Tibial nerve (tissue), 4 donors: ENCODE data around the gene SOX8. TPM values are rescaled to one million over a fixed set of nuclear protein-coding genes. Genes with fewer than 3 reads are reported as not detected.

ENCODE experiments used
- DNase-seq, 2 donors: peaks; one replicate each; pipeline ENCODE4 v3.0.0-alpha.2; 2019; ENCODE audit warnings: low spot score in 2 of 2
- H3K27ac ChIP-seq, 4 donors: fragments of 200-600 bp; sonication (generic) in 3 of 4; one replicate each; pipeline ENCODE4 v1.5.1; 2017 to 2019; ENCODE audit warnings: mild to moderate bottlenecking in 1 of 4
- H3K27me3 ChIP-seq, 2 donors: fragments of 200-600 bp; sonication (generic) in 1 of 2; one replicate each; pipeline versions ENCODE4 v1.5.1 to v1.6.0; 2017 to 2019
- H3K36me3 ChIP-seq, 3 donors: fragments of 200-600 bp; sonication (generic); one replicate each; pipeline ENCODE4 v1.5.1; 2018 to 2019
- H3K4me1 ChIP-seq, 4 donors: fragments of 200-600 bp; sonication (generic) in 3 of 4; one replicate each; pipeline ENCODE4 v1.5.1; 2017 to 2019
- H3K4me3 ChIP-seq, 4 donors: fragments of 200-600 bp; sonication (generic) in 3 of 4; one replicate each; pipeline ENCODE4 v1.5.1; 2017 to 2019; ENCODE audit warnings: mild to moderate bottlenecking in 1 of 4, moderate library complexity in 1 of 4
- H3K9me3 ChIP-seq, 4 donors: fragments of 200-600 bp; sonication (generic) in 3 of 4; one replicate each; pipeline ENCODE4 v1.5.1; 2017 to 2019
- EP300 ChIP-seq, 2 donors: sonication (generic); formaldehyde crosslinking; IDR thresholded peaks; one replicate each; pipeline ENCODE4 v1.6.1; 2017; ENCODE audit warnings: antibody characterized with exemption in 2 of 2, mild to moderate bottlenecking in 1 of 2
- POLR2A ChIP-seq, 2 donors: fragments of 450-650 bp; IDR thresholded peaks; one replicate each; pipeline ENCODE4 v1.6.1; 2017; ENCODE audit warnings: antibody characterized with exemption in 2 of 2, mild to moderate bottlenecking in 2 of 2, moderate library complexity in 2 of 2
- WGBS, 2 donors: methylation state at CpG; one replicate each; pipeline ENCODE4 v1.1.5; 2018; 5-methylcytosine and 5-hydroxymethylcytosine counted together
- total RNA-seq, 4 donors: library from RNA; depleted of rRNA; stranded (reverse); fragments of >200 nt; gene quantifications; one replicate each; pipeline ENCODE4 v1.1.0, GENCODE V29; 2016
- TF ChIP-seq, protein P1 (sequence below), 5 experiments: fragments of 200-600 bp in 3 of 5; fragments of 450-650 bp in 2 of 5; sonication (generic) in 3 of 5; IDR thresholded peaks; one replicate each; pipeline ENCODE4 v1.5.1; 2016 to 2019; ENCODE audit warnings: antibody characterized with exemption in 5 of 5, mild to moderate bottlenecking in 3 of 5, moderate library complexity in 2 of 5

Gene SOX8
- total RNA-seq, 4 donors from 2014 or later: 51.3 to 74.5 (median 66.3) TPM

DNA sequence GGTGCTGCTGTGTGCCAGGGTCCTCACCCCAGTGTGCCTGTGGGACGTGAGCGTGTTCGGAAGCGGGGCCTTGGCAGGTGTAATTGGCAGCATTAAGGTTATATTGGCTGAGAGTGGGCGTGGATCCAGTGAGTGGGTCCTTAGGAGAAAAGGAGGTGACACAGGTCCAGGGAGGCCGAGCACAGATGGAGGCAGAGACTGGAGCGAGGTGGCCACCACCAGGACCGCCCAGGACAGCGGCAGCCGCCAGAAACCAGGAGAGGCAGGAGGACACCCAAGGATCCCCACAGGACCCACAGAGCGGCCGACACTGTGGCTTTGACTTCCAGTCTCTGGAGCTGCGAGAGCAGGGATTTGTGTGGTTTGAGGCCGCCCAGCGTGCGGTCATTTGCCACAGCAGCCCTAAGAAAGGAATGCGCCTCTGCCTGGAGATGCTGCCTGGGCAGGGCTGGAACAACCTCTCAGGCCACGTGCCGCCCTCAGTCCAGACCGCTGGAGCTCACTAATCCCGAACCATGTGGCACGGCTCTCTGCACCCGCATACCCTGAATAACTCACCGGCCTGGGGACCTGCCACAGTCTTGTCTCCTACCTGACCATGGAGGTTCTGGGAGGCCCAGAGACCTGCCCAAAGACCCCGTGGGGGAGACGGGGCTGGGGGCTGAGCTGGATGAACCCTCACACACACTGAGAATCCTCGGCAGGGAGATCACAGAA, 45.4 kb downstream of the SOX8 start:
- Histone ChIP-seq H3K36me3 (no peaks in the 10 kb centered on the region), H3K4me1 (peaks cover 0 to 26% (median 0%) of the 10 kb centered on the region in 4 donors), H3K4me3 (no peak overlapping the region), H3K9me3 (no peaks in the 10 kb centered on the region), H3K27ac (peak overlapping the region in 2 of 4 donors; percentile 64 to 82), H3K27me3 (peaks cover 0 to 60% of the 10 kb centered on the region in 2 donors)
- 69 to 74% methylated on average over 21 to 22 of the region's 27 CpGs for WGBS, 2 donors
- TF ChIP-seq, protein P1, sequence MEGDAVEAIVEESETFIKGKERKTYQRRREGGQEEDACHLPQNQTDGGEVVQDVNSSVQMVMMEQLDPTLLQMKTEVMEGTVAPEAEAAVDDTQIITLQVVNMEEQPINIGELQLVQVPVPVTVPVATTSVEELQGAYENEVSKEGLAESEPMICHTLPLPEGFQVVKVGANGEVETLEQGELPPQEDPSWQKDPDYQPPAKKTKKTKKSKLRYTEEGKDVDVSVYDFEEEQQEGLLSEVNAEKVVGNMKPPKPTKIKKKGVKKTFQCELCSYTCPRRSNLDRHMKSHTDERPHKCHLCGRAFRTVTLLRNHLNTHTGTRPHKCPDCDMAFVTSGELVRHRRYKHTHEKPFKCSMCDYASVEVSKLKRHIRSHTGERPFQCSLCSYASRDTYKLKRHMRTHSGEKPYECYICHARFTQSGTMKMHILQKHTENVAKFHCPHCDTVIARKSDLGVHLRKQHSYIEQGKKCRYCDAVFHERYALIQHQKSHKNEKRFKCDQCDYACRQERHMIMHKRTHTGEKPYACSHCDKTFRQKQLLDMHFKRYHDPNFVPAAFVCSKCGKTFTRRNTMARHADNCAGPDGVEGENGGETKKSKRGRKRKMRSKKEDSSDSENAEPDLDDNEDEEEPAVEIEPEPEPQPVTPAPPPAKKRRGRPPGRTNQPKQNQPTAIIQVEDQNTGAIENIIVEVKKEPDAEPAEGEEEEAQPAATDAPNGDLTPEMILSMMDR (IDR thresholded peaks at IDR 0.05): no peak
- TF ChIP-seq POLR2A (IDR thresholded peaks at IDR 0.05) (no peak), EP300 (IDR thresholded peaks at IDR 0.05) (no peak)
- no peak for DNase-seq

- Histone ChIP-seq H3K36me3 (no peaks in the 10 kb centered on the region), H3K9me3 (no peaks in the 10 kb centered on the region), H3K27me3 (peaks cover 0 to 55% of the 10 kb centered on the region in 2 donors), H3K27ac (peak overlapping the region in 2 of 4 donors; percentile 64 to 82), H3K4me3 (no peak overlapping the region), H3K4me1 (peaks cover 0 to 26% (median 0%) of the 10 kb centered on the region in 4 donors)
- TF ChIP-seq, protein P1 (IDR thresholded peaks at IDR 0.05): no peak
- peak in 1 of 2 donors; percentile 54 for TF ChIP-seq EP300 (IDR thresholded peaks at IDR 0.05)
- no peak for DNase-seq
- WGBS, 2 donors: 52 to 58% methylated on average over 22 of the region's 22 CpGs
These were observed 45.9 kb downstream of the SOX8 start for GRCh38 chr16:1027501-1027815.

GRCh38 chr16:1028056-1028455, 46.5 kb downstream of the SOX8 start:
- Histone ChIP-seq H3K27ac (peak overlapping the region in 1 of 4 donors; percentile 82), H3K4me1 (peaks cover 0 to 26% (median 0%) of the 10 kb centered on the region in 4 donors), H3K27me3 (peaks cover 0 to 49% of the 10 kb centered on the region in 2 donors), H3K9me3 (no peaks in the 10 kb centered on the region), H3K4me3 (no peak overlapping the region), H3K36me3 (no peaks in the 10 kb centered on the region)
- WGBS, 2 donors: 12 to 38% methylated on average over 15 of the region's 15 CpGs
- no peak for TF ChIP-seq EP300 (IDR thresholded peaks at IDR 0.05)
- TF ChIP-seq, protein P1 (IDR thresholded peaks at IDR 0.05): no peak
- DNase-seq: no peak

GRCh38 chr16:1028524-1029258, 47.1 kb downstream of the SOX8 start:
- Histone ChIP-seq H3K36me3 (no peaks in the 10 kb centered on the region), H3K4me1 (peaks cover 0 to 26% (median 0%) of the 10 kb centered on the region in 4 donors), H3K27me3 (peaks cover 0 to 44% of the 10 kb centered on the region in 2 donors), H3K27ac (peak overlapping the region in 1 of 4 donors; percentile 82), H3K9me3 (no peaks in the 10 kb centered on the region), H3K4me3 (no peak overlapping the region)
- DNase-seq: no peak
- no peak for TF ChIP-seq POLR2A (IDR thresholded peaks at IDR 0.05)
- TF ChIP-seq EP300 (IDR thresholded peaks at IDR 0.05): no peak
- TF ChIP-seq, protein P1 (IDR thresholded peaks at IDR 0.05): no peak
- WGBS, 2 donors: 30 to 38% methylated on average over 15 to 30 of the region's 39 CpGs

DNA sequence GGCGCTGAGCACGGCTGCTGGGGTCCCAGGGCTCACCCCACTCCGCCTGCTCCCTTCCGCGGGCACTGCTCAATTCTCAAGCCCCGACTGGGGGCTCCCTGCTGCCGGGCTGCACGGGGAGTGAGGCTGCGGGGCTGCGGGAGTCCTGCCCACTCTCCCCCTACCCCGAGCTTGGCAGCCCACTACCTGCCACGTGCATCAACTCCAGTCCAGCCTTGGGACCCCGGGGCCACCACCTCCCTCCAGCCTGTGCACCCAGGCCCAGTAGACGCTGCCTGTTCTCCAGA, 47.6 kb downstream of the SOX8 start:
- TF ChIP-seq POLR2A (IDR thresholded peaks at IDR 0.05): no peak
- TF ChIP-seq, protein P1 (IDR thresholded peaks at IDR 0.05): no peak
- TF ChIP-seq EP300 (IDR thresholded peaks at IDR 0.05): no peak
- H3K27ac ChIP-seq: no peak overlapping the region
- WGBS, 2 donors: 55 to 57% methylated on average over 4 to 6 of the region's 14 CpGs
- no peak overlapping the region for H3K4me3 ChIP-seq
- H3K36me3 ChIP-seq: no peaks in the 10 kb centered on the region
- H3K4me1 ChIP-seq: peaks cover 0 to 26% (median 0%) of the 10 kb centered on the region in 4 donors
- no peak for DNase-seq
- H3K9me3 ChIP-seq: no peaks in the 10 kb centered on the region
- H3K27me3 ChIP-seq: peaks cover 0 to 44% of the 10 kb centered on the region in 2 donors
